Nucleus accumbens (tissue), 56 donors: ENCODE data around the gene CHD5.

Source experiments
- DNase-seq, 56 donors: peaks; one replicate each; lab custom pipeline; 2025; lab: John Stamatoyannopoulos, UW

CHD5 gene

GRCh38 chr1:6121651-6122370 is 58.3 kb downstream of the CHD5 start:
- no peak for DNase-seq

GRCh38 chr1:6121021-6121421 is 59.1 kb downstream of the CHD5 start:
- no peak for DNase-seq

GRCh38 chr1:6118415-6118814 is 61.7 kb downstream of the CHD5 start:
- no peak for DNase-seq

- no peak for DNase-seq
Measured at GRCh38 chr1:6117624-6118023, 62.5 kb downstream of the CHD5 start.

GRCh38 chr1:6117064-6117463 is 63.1 kb downstream of the CHD5 start:
- no peak for DNase-seq

- DNase-seq: no peak
Measured at GRCh38 chr1:6116137-6116536, 64.0 kb downstream of the CHD5 start.

GRCh38 chr1:6113745-6114144 is 66.4 kb downstream of the CHD5 start:
- DNase-seq: no peak

GRCh38 chr1:6113116-6113515 is 67.0 kb downstream of the CHD5 start:
- no peak for DNase-seq

GRCh38 chr1:6112690-6113005 is 67.5 kb downstream of the CHD5 start:
- DNase-seq: no peak

GRCh38 chr1:6111991-6112689 is 68.0 kb downstream of the CHD5 start:
- no peak for DNase-seq

- no peak for DNase-seq
Measured at GRCh38 chr1:6111571-6111970, 68.5 kb downstream of the CHD5 start.

GRCh38 chr1:6110326-6110725 is 69.8 kb downstream of the CHD5 start:
- no peak for DNase-seq

GRCh38 chr1:6109688-6110087 is 70.4 kb downstream of the CHD5 start:
- no peak for DNase-seq

- DNase-seq: peak in 3 of 56 donors; percentile 21 to 34 (median 23)
Measured at GRCh38 chr1:6108937-6109614, 71.0 kb downstream of the CHD5 start.

GRCh38 chr1:6108476-6108875 is 71.6 kb downstream of the CHD5 start:
- DNase-seq: no peak

GRCh38 chr1:6107409-6108356 is 72.4 kb downstream of the CHD5 start:
- no peak for DNase-seq

GRCh38 chr1:6106977-6107376 is 73.1 kb downstream of the CHD5 start:
- DNase-seq: no peak

- no peak for DNase-seq
Measured at GRCh38 chr1:6106321-6106731, 73.8 kb downstream of the CHD5 start.

- DNase-seq: no peak
Measured at GRCh38 chr1:6105763-6106162, 74.4 kb downstream of the CHD5 start.

- DNase-seq: no peak
Measured at GRCh38 chr1:6105218-6105679, 74.9 kb downstream of the CHD5 start.

- no peak for DNase-seq
Measured at GRCh38 chr1:6104631-6105030, 75.5 kb downstream of the CHD5 start.
